Upper lobe of left lung (tissue), 4 donors: ENCODE data around the gene ASB1.

ENCODE experiments used
- CTCF ChIP-seq, 6 experiments: fragments of 450-650 bp in 4 of 6; fragments of 200-600 bp in 2 of 6; sonication (generic) in 2 of 6; IDR thresholded peaks; one replicate each; pipeline ENCODE4 v1.5.1; 2016 to 2019; ENCODE audit warnings: antibody characterized with exemption in 6 of 6
- POLR2A ChIP-seq, 4 donors: fragments of 450-650 bp; IDR thresholded peaks; one replicate each; pipeline ENCODE4 v1.5.1; 2016 to 2017; ENCODE audit warnings: antibody characterized with exemption in 4 of 4, mild to moderate bottlenecking in 2 of 4

GRCh38 chr2:238461491-238461890 is 34.8 kb downstream of the ASB1 start:
- TF ChIP-seq CTCF (IDR thresholded peaks at IDR 0.05), result no peak
- no peak for TF ChIP-seq POLR2A (IDR thresholded peaks at IDR 0.05)
